A549 treated with CORT108297 at 1 μM for 4 hours (cell line): ENCODE data around the gene NFKBIB. TPM values are rescaled to one million over a fixed set of nuclear protein-coding genes. Genes with fewer than 3 reads are reported as not detected.

ENCODE experiments used
- total RNA-seq: library from RNA; stranded (reverse); fragments of 200-300 nt; extraction: Qiagen RNA extraction; gene quantifications from 5 replicates; pipeline ENCODE4 v1.2.3, GENCODE V29; 2022

Gene NFKBIB
- 64.4 to 131 TPM (median 110 TPM) in 5 replicates for total RNA-seq

GRCh38 chr19:38899447-38900201 is at the start of gene NFKBIB, which contains the start of gene SIRT2:
NFKBIB (plus strand) TSS chr19:38899969; CDS start chr19:38900033, 64 bp downstream.
SIRT2 (minus strand) TSS chr19:38899618; CDS start chr19:38899521, 97 bp downstream.

GRCh38 chr19:38877781-38878574 is 21.8 kb upstream of the NFKBIB start, which contains the start of gene RINL:
RINL (minus strand) TSS chr19:38878275; CDS start chr19:38876742, 1,533 bp downstream.

GRCh38 chr19:38929929-38930775 is 30.4 kb downstream of the NFKBIB start, which contains the start of gene SARS2:
SARS2 (minus strand) TSS chr19:38930763; CDS start chr19:38930736, 27 bp downstream.

GRCh38 chr19:38930776-38931520 is 31.2 kb downstream of the NFKBIB start, which contains the start of gene MRPS12:
MRPS12 (plus strand) TSS chr19:38930944; CDS start chr19:38931295, 351 bp downstream.

Other genes starting within 250 kb of the NFKBIB start
- 5.0 to 6.7 TPM (median 6.2 TPM) in 5 replicates for gene CAPN12, start 155.5 kb upstream of the NFKBIB start, total RNA-seq
- gene LGALS7, start 126.5 kb upstream of the NFKBIB start, total RNA-seq, result 0.31 to 0.54 TPM (median 0.32 TPM) in 3 of 5 replicates, not detected in the others
- 0.39 to 0.48 TPM in 2 of 5 replicates, not detected in the others for gene LGALS7B, start 110.8 kb upstream of the NFKBIB start, total RNA-seq
- 0.18 to 0.65 TPM (median 0.42 TPM) in 5 replicates for gene LGALS4, start 87.0 kb upstream of the NFKBIB start, total RNA-seq
- 275 to 383 TPM (median 296 TPM) in 5 replicates for gene ECH1, start 68.2 kb upstream of the NFKBIB start, total RNA-seq
- 324 to 352 TPM (median 346 TPM) in 5 replicates for gene HNRNPL, start 50.0 kb upstream of the NFKBIB start, total RNA-seq
- 2.2 to 3.1 TPM (median 2.8 TPM) in 5 replicates for gene RINL, start 21.7 kb upstream of the NFKBIB start, total RNA-seq
- 34.1 to 39.6 TPM (median 36.7 TPM) in 5 replicates for gene SIRT2, start 351 bp upstream of the NFKBIB start, total RNA-seq
- gene CCER2, start 12.2 kb downstream of the NFKBIB start, total RNA-seq, result 0.45 to 1.2 TPM (median 0.98 TPM) in 5 replicates
- 46.2 to 64.3 TPM (median 58.8 TPM) in 5 replicates for gene SARS2, start 30.8 kb downstream of the NFKBIB start, total RNA-seq
- 209 to 341 TPM (median 295 TPM) in 5 replicates for gene MRPS12, start 31.0 kb downstream of the NFKBIB start, total RNA-seq
- gene FBXO17, start 75.8 kb downstream of the NFKBIB start, total RNA-seq, result 66.9 to 93.7 TPM (median 87.1 TPM) in 5 replicates
- gene FBXO27, start 132.6 kb downstream of the NFKBIB start, total RNA-seq, result 4.0 to 5.8 TPM (median 5.2 TPM) in 5 replicates
- gene ACP7, start 184.4 kb downstream of the NFKBIB start, total RNA-seq, result 0.12 to 0.22 TPM (median 0.14 TPM) in 5 replicates
- gene PAK4, start 225.8 kb downstream of the NFKBIB start, total RNA-seq, result 93.1 to 128 TPM (median 124 TPM) in 5 replicates